NB4 (cell line): ENCODE results near the gene RBM39.
A peak's percentile ranks its signal among the peaks of the same experiment; 100 is the strongest.

Experiments used
- DNase-seq: peaks from one replicate; pipeline ENCODE4 v3.0.0; 2010; ENCODE audit warnings: low read depth
- H3K4me3 ChIP-seq: one replicate; pipeline ENCODE4 v1.5.1; 2011; ENCODE audit warnings: mild to moderate bottlenecking, low read depth, low read length, moderate library complexity
- CTCF ChIP-seq: IDR thresholded peaks from one replicate; pipeline ENCODE4 v1.5.1; 2012; ENCODE audit warnings: low read depth, low read length
- MYC ChIP-seq: IDR thresholded peaks from 2 replicates; pipeline ENCODE4 v1.6.1; 2011; ENCODE audit warnings: low read depth, low read length
- POLR2A ChIP-seq: IDR thresholded peaks from 2 replicates; pipeline ENCODE4 v1.6.1; 2011; ENCODE audit warnings: mild to moderate bottlenecking; ENCODE audit not compliant: insufficient read length; ENCODE audit errors: extremely low read depth
- TF ChIP-seq, protein P1 (sequence below): IDR thresholded peaks from 2 replicates; pipeline ENCODE4 v1.6.1; 2011; ENCODE audit warnings: low read depth, low read length

The RBM39 gene

GRCh38 chr20:35669221-35669620, 72.8 kb downstream of the RBM39 start:
- DNase-seq: no peak
- TF ChIP-seq POLR2A: no peak
- no peak for TF ChIP-seq MYC
- TF ChIP-seq CTCF: no peak
- TF ChIP-seq, protein P1, sequence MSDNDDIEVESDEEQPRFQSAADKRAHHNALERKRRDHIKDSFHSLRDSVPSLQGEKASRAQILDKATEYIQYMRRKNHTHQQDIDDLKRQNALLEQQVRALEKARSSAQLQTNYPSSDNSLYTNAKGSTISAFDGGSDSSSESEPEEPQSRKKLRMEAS: no peak

GRCh38 chr20:35665949-35666288, 76.1 kb downstream of the RBM39 start:
- DNase-seq: no peak
- no peak for TF ChIP-seq CTCF
- no peak for TF ChIP-seq MYC
- TF ChIP-seq, protein P1: no peak
- TF ChIP-seq POLR2A: no peak
- H3K4me3 ChIP-seq: no peak overlapping the region

More at GRCh38 chr20:35669221-35669620, 72.8 kb downstream of the RBM39 start:
- no peak overlapping the region for H3K4me3 ChIP-seq

- TF ChIP-seq CTCF (no peak), POLR2A (peak; percentile 99), MYC (peak; percentile 96)
- TF ChIP-seq, protein P1: peak; percentile 80
- DNase-seq: peak; percentile 97
- peak within 1 kb of the TSS; percentile 99 for H3K4me3 ChIP-seq
Measured at GRCh38 chr20:35664466-35665206, 77.4 kb downstream of the RBM39 start, which contains the start of the genes CPNE1 and RBM12. CPNE1 (minus strand) TSS chr20:35664900; CDS start chr20:35632923, 31,977 bp downstream. RBM12 (minus strand) TSS chr20:35664900; CDS start chr20:35655322, 9,578 bp downstream.

DNA sequence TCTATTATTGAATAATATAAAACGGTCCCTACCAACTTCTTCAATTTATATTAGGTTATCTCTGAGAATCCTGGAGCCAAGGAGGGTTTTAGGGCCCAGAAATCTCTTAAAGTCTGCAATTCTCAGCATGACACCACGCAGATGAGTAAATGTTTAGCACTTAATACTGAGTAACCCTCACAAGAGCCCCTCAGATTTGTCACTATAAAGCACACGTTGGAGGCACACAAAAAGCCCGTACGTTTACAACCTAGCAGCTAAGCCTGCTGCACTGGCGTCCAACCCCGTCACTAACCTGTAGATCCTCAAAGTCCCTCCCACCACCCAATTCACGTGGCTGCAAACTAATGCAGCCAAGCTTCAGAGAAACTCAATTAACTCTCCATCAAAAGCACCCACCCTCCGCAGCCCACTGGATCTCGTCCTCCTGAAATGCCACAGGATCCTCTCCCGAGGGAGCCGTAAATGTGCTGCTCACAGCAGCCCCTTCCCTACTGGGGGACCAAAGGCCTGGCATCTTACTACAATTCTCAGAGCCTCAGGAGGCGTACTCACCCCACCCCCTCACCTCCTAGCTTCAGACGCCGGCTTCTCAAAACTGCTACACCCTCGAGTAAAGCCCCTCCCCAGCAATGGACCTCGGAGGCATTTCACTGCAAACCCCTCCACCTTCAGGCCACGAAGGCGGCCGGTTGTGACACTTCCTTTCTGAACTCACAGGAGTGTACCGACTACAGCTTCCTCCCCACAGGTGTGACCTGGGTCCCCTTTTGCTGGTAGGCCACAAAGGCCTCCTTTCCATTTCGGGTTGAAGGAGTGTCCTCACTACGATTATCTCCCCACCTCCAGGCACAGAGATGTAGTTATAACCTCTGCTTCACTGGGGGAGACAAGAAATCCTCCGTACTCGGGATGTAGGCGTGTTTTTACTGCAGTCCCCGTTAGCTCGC, 78.3 kb downstream of the RBM39 start:
- peak overlapping the region; percentile 99 for H3K4me3 ChIP-seq
- DNase-seq: peak; percentile 77
- TF ChIP-seq, protein P1: peak; percentile 71
- TF ChIP-seq MYC: peak; percentile 40; the same call in 1 of the 2 replicates
- no peak for TF ChIP-seq CTCF

DNA sequence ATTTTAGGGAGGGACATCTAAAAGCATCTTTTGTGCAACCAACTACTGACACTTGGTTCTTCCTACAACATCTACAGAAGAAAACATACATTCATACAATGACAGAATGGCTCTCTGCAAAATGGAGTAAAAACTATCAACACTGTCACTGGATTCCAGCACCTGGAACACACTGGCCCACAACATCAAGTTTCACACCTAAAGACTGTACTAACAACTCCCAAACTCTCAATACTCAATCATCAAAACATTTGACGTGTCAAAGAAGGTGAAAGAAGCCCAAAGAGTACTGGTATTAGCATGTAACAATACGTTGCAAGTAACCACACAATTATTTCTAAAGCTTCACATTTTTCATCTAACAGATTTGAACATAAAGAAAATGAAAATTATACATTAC, 79.5 kb downstream of the RBM39 start:
- peak overlapping the region; percentile 99 for H3K4me3 ChIP-seq
- TF ChIP-seq CTCF (no peak), MYC (no peak), POLR2A (no peak)
- TF ChIP-seq, protein P1: no peak
- no peak for DNase-seq
